SK-N-SH (cell line): Measurements from ENCODE around the gene SNX33.
"Not testable (repeated sequence)": the region's sequence is repeated elsewhere in the genome, so short reads cannot be mapped to it uniquely, and the experiment has no call there.

ENCODE experiments used
- CHD2 ChIP-seq: fragments of 150-350 bp; IDR thresholded peaks from 2 replicates; pipeline ENCODE4 v1.6.1; 2018; ENCODE audit warnings: low read length; ENCODE audit not compliant: partially characterized antibody
- CTCF ChIP-seq: fragments of 200-600 bp; sonication (generic); IDR thresholded peaks from 2 replicates; pipeline ENCODE4 v1.6.1; 2017; ENCODE audit warnings: antibody characterized with exemption, mild to moderate bottlenecking, moderate library complexity
- ELF1 ChIP-seq: IDR thresholded peaks from 2 replicates; pipeline ENCODE4 v1.4.0; 2012
- EZH2phosphoT487 ChIP-seq: fragments of 200-600 bp; sonication (generic); IDR thresholded peaks from 2 replicates; pipeline ENCODE4 v1.6.1; 2017; ENCODE audit warnings: low read depth, mixed run types, mild to moderate bottlenecking, antibody characterized with exemption, moderate library complexity, borderline replicate concordance
- IRF3 ChIP-seq: fragments of 150-350 bp; IDR thresholded peaks from 2 replicates; pipeline ENCODE4 v1.6.1; 2016; ENCODE audit warnings: mild to moderate bottlenecking, low read depth, low read length
- JUND ChIP-seq: IDR thresholded peaks from 2 replicates; pipeline ENCODE4 v1.4.0; 2012
- MXI1 ChIP-seq: IDR thresholded peaks from 2 replicates; pipeline ENCODE4 v1.6.1; 2012; ENCODE audit warnings: mild to moderate bottlenecking, low read depth, low read length, improper control_type of control experiment
- POLR2AphosphoS5 ChIP-seq: IDR thresholded peaks from 2 replicates; pipeline ENCODE4 v1.6.1; 2012; ENCODE audit warnings: low read depth, low read length
- RAD21 ChIP-seq: IDR thresholded peaks from 2 replicates; pipeline ENCODE4 v1.6.1; 2012; ENCODE audit warnings: mild to moderate bottlenecking, low read length
- SIN3A ChIP-seq: IDR thresholded peaks from 2 replicates; pipeline ENCODE4 v1.6.1; 2012; ENCODE audit warnings: low read depth, mild to moderate bottlenecking, low read length, moderate library complexity, borderline replicate concordance
- TAF1 ChIP-seq: IDR thresholded peaks from 2 replicates; pipeline ENCODE4 v1.6.1; 2012; ENCODE audit warnings: low read depth, mild to moderate bottlenecking, low read length, moderate library complexity, borderline replicate concordance
- TF ChIP-seq, protein P1 (sequence below): IDR thresholded peaks from 2 replicates; pipeline ENCODE4; 2012

DNA sequence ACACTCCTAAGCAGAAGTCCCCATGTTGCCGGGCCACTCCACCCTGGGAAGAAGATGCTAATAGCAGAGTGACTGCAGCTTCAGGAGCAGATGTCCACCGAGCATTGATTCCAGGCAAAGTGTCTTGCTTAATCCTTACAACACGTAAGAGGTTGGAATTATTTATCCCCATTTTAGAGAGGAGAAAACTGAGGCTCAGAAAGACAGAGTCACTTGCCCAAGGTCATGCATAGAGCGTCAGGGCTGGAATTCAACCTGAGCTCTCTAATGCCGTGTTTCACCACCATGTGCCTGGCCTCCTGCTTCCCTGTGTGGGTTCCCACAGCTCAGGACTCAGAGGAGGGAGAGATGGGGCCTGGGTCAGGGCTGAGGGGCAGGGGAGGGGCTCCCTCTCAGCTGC, 57.7 kb downstream of the SNX33 start:
- TF ChIP-seq MXI1, CTCF, SIN3A, IRF3, TAF1, EZH2phosphoT487, CHD2, POLR2AphosphoS5, ELF1, RAD21, JUND: not testable (repeated sequence)
- TF ChIP-seq, protein P1, sequence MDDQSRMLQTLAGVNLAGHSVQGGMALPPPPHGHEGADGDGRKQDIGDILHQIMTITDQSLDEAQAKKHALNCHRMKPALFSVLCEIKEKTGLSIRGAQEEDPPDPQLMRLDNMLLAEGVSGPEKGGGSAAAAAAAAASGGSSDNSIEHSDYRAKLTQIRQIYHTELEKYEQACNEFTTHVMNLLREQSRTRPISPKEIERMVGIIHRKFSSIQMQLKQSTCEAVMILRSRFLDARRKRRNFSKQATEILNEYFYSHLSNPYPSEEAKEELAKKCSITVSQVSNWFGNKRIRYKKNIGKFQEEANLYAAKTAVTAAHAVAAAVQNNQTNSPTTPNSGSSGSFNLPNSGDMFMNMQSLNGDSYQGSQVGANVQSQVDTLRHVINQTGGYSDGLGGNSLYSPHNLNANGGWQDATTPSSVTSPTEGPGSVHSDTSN = not testable (repeated sequence)
